GM18868 (cell line): Measurements from ENCODE around the gene LRP11.
A peak's percentile ranks its signal among the peaks of the same experiment; 100 is the strongest.
"Not testable (repeated sequence)": the region's sequence is repeated elsewhere in the genome, so short reads cannot be mapped to it uniquely, and the experiment has no call there.

Source experiments
- ATAC-seq: cut with Tn5 transposase; IDR thresholded peaks from one replicate; pipeline ENCODE4 v1.9.1; 2021; ENCODE audit warnings: mild to moderate bottlenecking, moderate library complexity; ENCODE audit not compliant: unreplicated experiment

Gene LRP11

DNA sequence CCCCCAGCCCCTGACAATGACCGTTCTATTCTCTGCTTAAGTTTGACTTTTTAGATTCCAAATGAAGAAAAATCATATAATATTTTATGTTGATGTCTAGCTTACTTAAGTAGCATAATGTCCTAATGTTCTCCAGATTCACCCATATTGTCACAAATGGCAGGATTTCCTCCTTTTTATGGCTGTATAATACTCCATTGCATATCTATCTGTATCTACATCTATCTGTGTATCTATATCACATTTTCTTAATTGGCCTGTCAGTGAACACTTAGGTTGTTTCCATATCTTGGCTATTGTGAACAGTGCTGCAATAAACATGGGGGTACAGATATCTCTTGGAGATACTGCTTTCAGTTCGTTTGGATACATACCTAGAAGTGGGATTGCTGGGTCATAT, 7.0 kb upstream of the LRP11 start:
- no peak for ATAC-seq

- ATAC-seq, result no peak
Measured at GRCh38 chr6:149869275-149869892, 5.2 kb upstream of the LRP11 start.

GRCh38 chr6:149867876-149868640, 3.9 kb upstream of the LRP11 start:
- ATAC-seq, result no peak

- peak; percentile 32 for ATAC-seq
Measured at GRCh38 chr6:149864578-149865535, 698 bp upstream of the LRP11 start.

DNA sequence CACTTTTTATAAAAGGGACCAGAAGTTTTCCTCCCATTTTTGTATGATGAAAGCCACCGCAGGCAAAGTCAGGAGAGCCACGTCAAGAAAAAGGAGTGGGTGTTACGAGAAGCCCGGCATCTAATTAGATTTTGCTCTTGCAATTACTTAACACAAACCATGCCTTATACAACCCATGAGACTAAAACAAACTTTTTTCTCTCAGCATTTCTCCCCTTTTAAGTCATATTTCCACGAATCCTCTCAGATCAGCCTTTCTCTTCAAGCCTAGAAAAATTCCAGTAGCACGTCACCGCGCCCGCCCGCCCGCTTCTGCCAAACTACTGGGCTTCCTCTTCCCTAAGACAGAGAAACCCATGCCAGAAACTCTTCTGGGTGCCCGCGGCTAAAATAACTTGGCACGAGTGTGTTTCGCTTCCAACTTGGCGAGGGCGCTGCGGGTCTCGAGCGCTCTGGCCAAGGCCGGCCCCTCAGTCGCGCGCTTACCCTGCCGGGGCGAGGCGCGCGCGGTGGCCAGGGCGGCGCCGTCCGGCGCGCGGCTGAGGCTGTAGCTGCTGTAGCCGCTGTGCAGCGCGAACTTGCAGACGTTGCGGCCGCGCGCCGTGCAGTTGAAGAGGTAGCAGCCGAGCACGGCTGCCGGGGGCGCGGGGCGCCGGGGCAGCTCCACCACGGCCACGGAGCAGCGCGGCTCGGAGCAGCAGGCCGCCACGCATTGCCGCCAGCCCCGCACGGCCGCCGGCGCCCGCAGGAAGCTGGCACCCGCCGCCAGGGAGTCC, 1.0 kb downstream of the LRP11 start:
- peak; percentile 39 for ATAC-seq

- ATAC-seq, result not testable (repeated sequence)
Measured at GRCh38 chr6:149862424-149862738, 1.8 kb downstream of the LRP11 start.

GRCh38 chr6:149861603-149862423, 2.3 kb downstream of the LRP11 start:
- ATAC-seq, result no peak

- no peak for ATAC-seq
Measured at GRCh38 chr6:149860834-149861602, 3.1 kb downstream of the LRP11 start.

DNA sequence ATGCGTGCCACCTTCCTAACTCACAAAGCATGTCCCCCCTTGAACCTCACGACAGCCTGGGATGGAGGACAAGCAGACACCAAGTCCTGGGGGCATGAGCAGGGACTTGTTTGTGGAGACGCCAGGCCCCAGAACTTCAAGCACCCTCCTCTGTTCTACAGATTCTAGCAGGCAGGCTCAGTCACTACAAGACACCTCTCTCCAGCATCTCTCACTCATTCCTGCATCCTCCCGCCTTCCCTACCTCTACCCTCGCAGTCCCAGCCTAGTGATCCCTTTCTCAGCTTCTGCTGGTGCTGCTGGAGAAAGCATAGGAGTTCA, 3.7 kb downstream of the LRP11 start:
- no peak for ATAC-seq

GRCh38 chr6:149859938-149860337, 4.2 kb downstream of the LRP11 start:
- ATAC-seq, result no peak

- no peak for ATAC-seq
Measured at GRCh38 chr6:149859368-149859767, 4.8 kb downstream of the LRP11 start.

GRCh38 chr6:149857541-149857940, 6.6 kb downstream of the LRP11 start:
- ATAC-seq, result no peak

GRCh38 chr6:149856256-149856994, 7.7 kb downstream of the LRP11 start:
- ATAC-seq, result no peak

- ATAC-seq, result no peak
Measured at GRCh38 chr6:149855741-149856140, 8.4 kb downstream of the LRP11 start.

- no peak for ATAC-seq
Measured at GRCh38 chr6:149855040-149855654, 9.0 kb downstream of the LRP11 start.

DNA sequence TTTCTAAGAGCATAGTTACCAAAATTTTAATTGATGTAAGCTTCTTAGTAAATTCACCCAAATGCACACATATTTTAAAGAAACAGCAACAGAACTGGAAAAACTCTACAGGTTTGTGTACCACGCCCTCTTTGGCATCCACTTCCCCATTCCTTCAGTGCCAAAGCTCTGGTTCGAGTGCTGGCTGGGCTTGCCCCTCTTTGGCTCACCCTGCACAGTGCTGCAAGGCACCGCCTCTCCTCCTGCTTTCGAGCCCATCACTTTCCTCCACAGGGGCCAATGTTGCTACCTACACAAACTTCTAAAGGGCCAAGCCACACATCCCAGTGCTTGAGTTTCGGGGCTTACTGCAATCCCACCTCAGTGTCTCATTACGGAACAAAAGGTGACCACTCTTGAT, 9.6 kb downstream of the LRP11 start:
- ATAC-seq, result no peak

DNA sequence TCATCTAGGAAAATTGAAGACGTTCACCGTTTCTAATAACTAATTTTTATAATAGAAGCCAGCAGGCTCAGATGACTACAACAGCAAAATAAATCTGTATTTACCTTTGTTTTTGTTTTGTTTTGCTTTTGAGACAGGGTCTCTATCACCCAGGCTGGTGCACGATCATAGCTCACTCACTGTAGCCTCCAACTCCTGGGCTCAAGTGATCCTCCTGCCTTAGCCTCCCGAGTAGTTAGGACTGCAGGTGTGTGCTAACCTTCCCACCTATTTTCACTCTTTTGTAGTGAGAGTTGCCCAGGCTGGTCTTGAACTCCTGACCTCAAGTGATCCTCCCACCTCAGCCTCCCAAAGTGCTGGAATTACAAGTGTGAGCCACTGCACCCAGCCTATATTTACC, 10.1 kb downstream of the LRP11 start:
- not testable (repeated sequence) for ATAC-seq

DNA sequence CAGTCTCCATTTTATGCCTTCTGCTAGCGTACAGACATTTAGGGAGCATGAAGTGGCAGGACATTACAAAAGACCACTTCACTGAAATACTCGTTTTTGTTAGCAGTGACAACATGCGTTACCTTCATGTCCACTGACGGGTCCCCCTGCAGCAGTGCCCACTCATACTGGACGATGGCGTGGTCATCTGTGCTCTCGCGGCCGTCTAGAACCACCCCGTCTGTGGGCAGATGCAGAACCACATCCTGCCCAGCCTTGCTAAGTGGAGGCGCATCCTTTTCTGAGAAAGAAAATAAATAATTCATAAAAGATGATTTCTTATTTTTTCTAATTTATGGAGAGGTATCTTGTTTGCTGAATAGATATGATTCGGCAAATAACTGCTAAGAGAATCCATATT, 11.3 kb downstream of the LRP11 start:
- no peak for ATAC-seq
